ENCODE data around the gene VWA2. TPM values are rescaled to one million over a fixed set of nuclear protein-coding genes. Genes with fewer than 3 reads are reported as not detected.

VWA2 gene
- total RNA-seq, 1 experiment from 2014 or later: not detected

- H3K9me3 Mint-ChIP-seq (ENCODE audit: unreplicated experiment): no peaks in the 10 kb centered on the region
- intact Hi-C loops (cut with micrococcal nuclease): no loop called here
- no peak for DNase-seq (ENCODE audit: unreplicated experiment)
- no peaks in the 10 kb centered on the region for H3K27me3 Mint-ChIP-seq (ENCODE audit: insufficient read depth, unreplicated experiment)
- H3K36me3 Mint-ChIP-seq (ENCODE audit: insufficient read depth, unreplicated experiment): no peaks in the 10 kb centered on the region
- ChIA-PET POLR2A (interaction anchor here (2.2 kb wide), 1 partner anchor 11 kb away, joined by 7 read pairs; no protein-coding TSS in a partner anchor), CTCF (interaction anchor here (0.6 kb wide), 1 partner anchor 68 kb away, joined by 3 read pairs; no protein-coding TSS in a partner anchor)
- H3K4me1 Mint-ChIP-seq (ENCODE audit: insufficient read depth, unreplicated experiment): no peaks in the 10 kb centered on the region
- H3K27ac Mint-ChIP-seq (ENCODE audit: low read depth, unreplicated experiment): no peak overlapping the region
- no peak for TF ChIP-seq CTCF (IDR thresholded peaks at IDR 0.05; ENCODE audit: unreplicated experiment)
- H3K4me3 Mint-ChIP-seq (ENCODE audit: unreplicated experiment): no peak overlapping the region
- BruUV-seq (replicated peaks): no TSS peak
Measured at GRCh38 chr10:114233482-114233881, 5.6 kb upstream of the VWA2 start.

GRCh38 chr10:114234132-114234531, 4.9 kb upstream of the VWA2 start:
- no peaks in the 10 kb centered on the region for H3K36me3 Mint-ChIP-seq (ENCODE audit: insufficient read depth, unreplicated experiment)
- ChIA-PET POLR2A (interaction anchor here (2.2 kb wide), 1 partner anchor 11 kb away, joined by 7 read pairs; no protein-coding TSS in a partner anchor), CTCF (no interaction called here)
- H3K27ac Mint-ChIP-seq (ENCODE audit: low read depth, unreplicated experiment): no peak overlapping the region
- no peak for TF ChIP-seq CTCF (IDR thresholded peaks at IDR 0.05; ENCODE audit: unreplicated experiment)
- no peaks in the 10 kb centered on the region for H3K9me3 Mint-ChIP-seq (ENCODE audit: unreplicated experiment)
- no peaks in the 10 kb centered on the region for H3K27me3 Mint-ChIP-seq (ENCODE audit: insufficient read depth, unreplicated experiment)
- H3K4me1 Mint-ChIP-seq (ENCODE audit: insufficient read depth, unreplicated experiment): no peaks in the 10 kb centered on the region
- intact Hi-C loops (cut with micrococcal nuclease): no loop called here
- no peak for DNase-seq (ENCODE audit: unreplicated experiment)
- no peak overlapping the region for H3K4me3 Mint-ChIP-seq (ENCODE audit: unreplicated experiment)
- BruUV-seq (replicated peaks): no TSS peak

- BruUV-seq (replicated peaks): no TSS peak
- no peak overlapping the region for H3K27ac Mint-ChIP-seq (ENCODE audit: low read depth, unreplicated experiment)
- intact Hi-C loops (cut with micrococcal nuclease): no loop called here
Measured at GRCh38 chr10:114239994-114240345, 916 bp downstream of the VWA2 start.

GRCh38 chr10:114242235-114242634, 3.2 kb downstream of the VWA2 start:
- Mint-ChIP-seq H3K36me3 (ENCODE audit: insufficient read depth, unreplicated experiment) (no peaks in the 10 kb centered on the region), H3K4me1 (ENCODE audit: insufficient read depth, unreplicated experiment) (peaks cover 31% of the 10 kb centered on the region), H3K9me3 (ENCODE audit: unreplicated experiment) (no peaks in the 10 kb centered on the region), H3K27me3 (ENCODE audit: insufficient read depth, unreplicated experiment) (no peaks in the 10 kb centered on the region), H3K27ac (ENCODE audit: low read depth, unreplicated experiment) (no peak overlapping the region), H3K4me3 (ENCODE audit: unreplicated experiment) (no peak overlapping the region)
- no peak for TF ChIP-seq CTCF (IDR thresholded peaks at IDR 0.05; ENCODE audit: unreplicated experiment)
- no TSS peak for BruUV-seq (replicated peaks)
- CTCF ChIA-PET: no interaction called here
- intact Hi-C loops (cut with micrococcal nuclease): no loop called here
- POLR2A ChIA-PET: interaction anchor here (1.4 kb wide), 1 partner anchor 29 kb away, joined by 3 read pairs; no protein-coding TSS in a partner anchor
- no peak for DNase-seq (ENCODE audit: unreplicated experiment)

More at GRCh38 chr10:114239994-114240345, 916 bp downstream of the VWA2 start:
- no peaks in the 10 kb centered on the region for H3K27me3 Mint-ChIP-seq (ENCODE audit: insufficient read depth, unreplicated experiment)
- peaks cover 15% of the 10 kb centered on the region for H3K4me1 Mint-ChIP-seq (ENCODE audit: insufficient read depth, unreplicated experiment)
- H3K4me3 Mint-ChIP-seq (ENCODE audit: unreplicated experiment): no peak overlapping the region
- ChIA-PET CTCF (interaction anchor here (0.8 kb wide), 1 partner anchor 64 kb away, joined by 3 read pairs; no protein-coding TSS in a partner anchor), POLR2A (interaction anchor here (1.1 kb wide), 1 partner anchor 65 kb away, joined by 3 read pairs; no protein-coding TSS in a partner anchor)
- H3K36me3 Mint-ChIP-seq (ENCODE audit: insufficient read depth, unreplicated experiment): no peaks in the 10 kb centered on the region
- DNase-seq (ENCODE audit: unreplicated experiment): no peak
- no peaks in the 10 kb centered on the region for H3K9me3 Mint-ChIP-seq (ENCODE audit: unreplicated experiment)
- no peak for TF ChIP-seq CTCF (IDR thresholded peaks at IDR 0.05; ENCODE audit: unreplicated experiment)
